ENCODE data around the gene ABTB2. TPM values are rescaled to one million over a fixed set of nuclear protein-coding genes. Genes with fewer than 3 reads are reported as not detected.

The ABTB2 gene
- total RNA-seq, 4 donors from 2014 or later: 2.9 to 8.2 (median 6.6) TPM

- Histone ChIP-seq H3K27me3 (no peaks in the 10 kb centered on the region), H3K4me3 (no peak overlapping the region), H3K4me1 (peaks cover 7% of the 10 kb centered on the region in 2 donors), H3K9me3 (no peaks in the 10 kb centered on the region), H3K36me3 (no peaks in the 10 kb centered on the region), H3K27ac (peak overlapping the region; percentile 20 to 63)
- no peak for TF ChIP-seq CTCF (IDR thresholded peaks at IDR 0.05)
- no peak for TF ChIP-seq POLR2A (IDR thresholded peaks at IDR 0.05)
- intact Hi-C loops (cut with DNase I; ENCODE audit: low total_unique reads): no loop called here
- no peak for DNase-seq
Measured at GRCh38 chr11:34323601-34324000, 34.2 kb downstream of the ABTB2 start.

- no peaks in the 10 kb centered on the region for H3K36me3 ChIP-seq
- no peak overlapping the region for H3K4me3 ChIP-seq
- H3K27me3 ChIP-seq: no peaks in the 10 kb centered on the region
- H3K27ac ChIP-seq: peak overlapping the region; percentile 20 to 30
- peaks cover 4 to 7% of the 10 kb centered on the region in 2 donors for H3K4me1 ChIP-seq
- no peak for DNase-seq
- H3K9me3 ChIP-seq: no peaks in the 10 kb centered on the region
- intact Hi-C loops (cut with DNase I; ENCODE audit: low total_unique reads): no loop called here
- TF ChIP-seq POLR2A (IDR thresholded peaks at IDR 0.05) (no peak), CTCF (IDR thresholded peaks at IDR 0.05) (no peak)
Measured at GRCh38 chr11:34318111-34319037, 39.4 kb downstream of the ABTB2 start.

GRCh38 chr11:34317666-34318065 lies 40.1 kb downstream of the ABTB2 start:
- no peak for DNase-seq
- intact Hi-C loops (cut with DNase I; ENCODE audit: low total_unique reads): no loop called here
- Histone ChIP-seq H3K27ac (no peak overlapping the region), H3K4me3 (no peak overlapping the region), H3K36me3 (no peaks in the 10 kb centered on the region), H3K27me3 (no peaks in the 10 kb centered on the region), H3K4me1 (peaks cover 4 to 7% of the 10 kb centered on the region in 2 donors), H3K9me3 (no peaks in the 10 kb centered on the region)
- TF ChIP-seq CTCF (IDR thresholded peaks at IDR 0.05) (no peak), POLR2A (IDR thresholded peaks at IDR 0.05) (no peak)

GRCh38 chr11:34317036-34317360 lies 40.8 kb downstream of the ABTB2 start:
- TF ChIP-seq CTCF (IDR thresholded peaks at IDR 0.05) (no peak), POLR2A (IDR thresholded peaks at IDR 0.05) (no peak)
- Histone ChIP-seq H3K36me3 (no peaks in the 10 kb centered on the region), H3K27ac (no peak overlapping the region), H3K9me3 (no peaks in the 10 kb centered on the region), H3K4me3 (no peak overlapping the region), H3K27me3 (no peaks in the 10 kb centered on the region), H3K4me1 (peaks cover 4 to 7% of the 10 kb centered on the region in 2 donors)
- intact Hi-C loops (cut with DNase I; ENCODE audit: low total_unique reads): no loop called here
- DNase-seq: no peak

GRCh38 chr11:34316347-34317035 lies 41.3 kb downstream of the ABTB2 start:
- Histone ChIP-seq H3K9me3 (no peaks in the 10 kb centered on the region), H3K36me3 (no peaks in the 10 kb centered on the region), H3K4me3 (no peak overlapping the region), H3K27me3 (no peaks in the 10 kb centered on the region), H3K4me1 (peaks cover 4 to 7% of the 10 kb centered on the region in 2 donors), H3K27ac (no peak overlapping the region)
- intact Hi-C loops (cut with DNase I; ENCODE audit: low total_unique reads): no loop called here
- TF ChIP-seq POLR2A (IDR thresholded peaks at IDR 0.05) (no peak), CTCF (IDR thresholded peaks at IDR 0.05) (no peak)
- DNase-seq: no peak
